IPS-18c (cell line): ENCODE measurements around the gene NTMT2.

Experiments used
- H3K4me3 ChIP-seq: 2 replicates; pipeline ENCODE4 v1.7.0; 2013; ENCODE audit warnings: low read depth, mild to moderate bottlenecking, low read length, moderate library complexity; ENCODE audit not compliant: insufficient read depth
- H3K9me3 ChIP-seq: one replicate; pipeline ENCODE4 v1.6.1; 2013; ENCODE audit warnings: mild to moderate bottlenecking, low read length, moderate library complexity; ENCODE audit not compliant: control insufficient read depth, insufficient read depth

The NTMT2 gene

GRCh38 chr1:170196490-170197236 is 50.9 kb downstream of the NTMT2 start:
- Histone ChIP-seq H3K4me3 (no peak overlapping the region), H3K9me3 (no peaks in the 10 kb centered on the region)

DNA sequence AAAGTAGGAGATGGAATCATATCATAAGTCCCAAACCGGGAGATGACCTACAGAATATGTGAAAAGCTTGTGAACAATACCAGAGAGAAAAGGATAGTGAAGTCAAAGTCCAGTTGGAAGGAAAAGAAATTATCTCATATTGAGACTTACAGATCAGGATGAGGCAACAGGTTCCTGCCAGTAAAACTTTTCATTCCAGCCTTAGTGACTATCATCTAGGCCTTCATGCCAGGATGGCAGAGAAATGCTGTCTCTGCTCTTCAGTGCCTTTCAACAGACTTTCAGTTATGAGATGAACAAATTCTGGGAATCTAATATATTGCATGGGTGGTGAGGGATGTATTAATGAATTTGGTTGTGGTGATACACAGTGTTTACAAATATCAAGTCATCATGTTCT is 52.3 kb downstream of the NTMT2 start:
- Histone ChIP-seq H3K4me3 (no peak overlapping the region), H3K9me3 (no peaks in the 10 kb centered on the region)

DNA sequence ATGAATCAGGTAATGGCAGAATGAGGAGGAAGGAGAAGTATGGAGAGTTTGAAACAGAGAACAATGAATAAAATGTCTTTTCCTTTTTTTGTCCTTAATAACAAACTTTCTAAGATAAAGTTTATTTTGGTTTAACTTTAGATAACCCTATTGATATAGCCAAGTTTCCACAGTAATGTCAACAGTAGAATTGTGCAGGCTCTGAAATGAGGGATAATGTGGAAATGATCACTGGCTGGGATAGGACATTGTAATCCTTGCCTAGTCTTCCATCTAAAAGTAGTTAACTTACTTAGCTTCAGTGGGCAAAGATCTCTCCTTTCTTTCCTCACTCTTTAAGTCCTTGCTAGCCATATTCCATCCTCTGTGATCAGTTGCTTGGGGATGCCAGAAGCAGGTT is 52.8 kb downstream of the NTMT2 start:
- Histone ChIP-seq H3K4me3 (no peak overlapping the region), H3K9me3 (no peaks in the 10 kb centered on the region)

GRCh38 chr1:170200161-170200560 is 54.4 kb downstream of the NTMT2 start:
- no peaks in the 10 kb centered on the region for H3K9me3 ChIP-seq
- H3K4me3 ChIP-seq = no peak overlapping the region

DNA sequence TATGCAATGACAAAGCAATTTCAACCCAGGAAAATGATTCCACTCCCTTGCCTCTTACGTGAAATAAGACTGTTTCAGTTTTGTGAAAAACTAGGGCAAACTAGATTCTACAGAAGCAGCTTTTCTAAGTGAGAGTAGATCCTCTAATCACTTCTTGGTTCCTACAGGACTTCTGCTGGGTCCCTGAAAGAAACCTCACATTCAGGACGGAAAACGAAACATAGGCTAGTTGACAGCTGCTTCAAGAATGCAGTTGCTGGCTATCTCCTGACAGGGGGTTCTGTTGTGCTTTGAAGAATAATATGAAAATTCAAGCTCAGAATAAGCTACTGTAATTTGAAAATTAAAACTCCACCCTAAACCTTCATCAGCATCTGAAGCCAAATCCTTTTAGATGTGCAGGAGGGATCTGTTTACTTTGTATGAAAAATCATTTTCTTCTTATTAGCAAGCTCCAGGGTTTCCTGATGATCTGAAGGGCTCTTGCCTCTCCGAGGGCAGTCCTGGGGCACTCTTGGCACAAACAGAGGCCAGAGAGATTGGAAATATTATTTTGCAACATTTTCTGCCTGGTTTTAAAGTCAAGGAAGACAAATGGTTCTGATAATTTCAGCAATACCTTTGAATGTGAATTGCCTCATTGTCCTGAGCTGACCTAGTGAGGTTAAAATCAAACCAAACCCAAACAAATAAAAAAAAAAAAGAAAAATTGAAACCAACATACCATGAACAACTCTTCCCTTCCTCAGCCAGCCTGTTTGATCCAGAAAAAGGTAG is 55.0 kb downstream of the NTMT2 start:
- Histone ChIP-seq H3K4me3 (no peak overlapping the region), H3K9me3 (no peaks in the 10 kb centered on the region)

- Histone ChIP-seq H3K9me3 (peaks cover 3% of the 10 kb centered on the region), H3K4me3 (no peak overlapping the region)
Measured at GRCh38 chr1:170203693-170204092, 57.9 kb downstream of the NTMT2 start.

- Histone ChIP-seq H3K9me3 (peaks cover 3% of the 10 kb centered on the region), H3K4me3 (no peak overlapping the region)
Measured at GRCh38 chr1:170204121-170204520, 58.4 kb downstream of the NTMT2 start.

- peaks cover 3% of the 10 kb centered on the region for H3K9me3 ChIP-seq
- H3K4me3 ChIP-seq = no peak overlapping the region
Measured at GRCh38 chr1:170205301-170205700, 59.5 kb downstream of the NTMT2 start.

GRCh38 chr1:170209125-170209524 is 63.4 kb downstream of the NTMT2 start:
- peaks cover 3% of the 10 kb centered on the region for H3K9me3 ChIP-seq
- H3K4me3 ChIP-seq = no peak overlapping the region

GRCh38 chr1:170210142-170210541 is 64.4 kb downstream of the NTMT2 start:
- H3K4me3 ChIP-seq = no peak overlapping the region
- peaks cover 3% of the 10 kb centered on the region for H3K9me3 ChIP-seq

DNA sequence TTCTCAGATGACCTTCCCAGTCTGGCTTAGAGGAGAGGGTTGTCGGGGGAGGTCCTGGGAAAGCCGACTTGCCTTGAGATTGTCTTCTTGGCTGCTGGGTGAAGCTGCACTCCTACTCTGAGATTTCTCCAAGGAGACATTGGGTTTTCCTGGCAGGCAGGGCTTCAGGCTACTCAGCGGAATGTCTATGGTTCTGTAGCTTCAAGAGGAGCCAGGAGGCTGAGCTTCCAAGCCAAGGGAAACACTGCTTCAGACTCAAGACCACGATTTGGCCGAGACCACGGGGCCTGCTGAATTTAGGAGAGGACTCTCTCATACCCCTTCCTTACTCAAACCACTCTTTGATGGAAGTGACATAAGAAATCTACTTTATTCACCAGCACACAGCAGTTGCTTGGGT is 67.8 kb downstream of the NTMT2 start:
- H3K4me3 ChIP-seq = no peak overlapping the region
- no peaks in the 10 kb centered on the region for H3K9me3 ChIP-seq

DNA sequence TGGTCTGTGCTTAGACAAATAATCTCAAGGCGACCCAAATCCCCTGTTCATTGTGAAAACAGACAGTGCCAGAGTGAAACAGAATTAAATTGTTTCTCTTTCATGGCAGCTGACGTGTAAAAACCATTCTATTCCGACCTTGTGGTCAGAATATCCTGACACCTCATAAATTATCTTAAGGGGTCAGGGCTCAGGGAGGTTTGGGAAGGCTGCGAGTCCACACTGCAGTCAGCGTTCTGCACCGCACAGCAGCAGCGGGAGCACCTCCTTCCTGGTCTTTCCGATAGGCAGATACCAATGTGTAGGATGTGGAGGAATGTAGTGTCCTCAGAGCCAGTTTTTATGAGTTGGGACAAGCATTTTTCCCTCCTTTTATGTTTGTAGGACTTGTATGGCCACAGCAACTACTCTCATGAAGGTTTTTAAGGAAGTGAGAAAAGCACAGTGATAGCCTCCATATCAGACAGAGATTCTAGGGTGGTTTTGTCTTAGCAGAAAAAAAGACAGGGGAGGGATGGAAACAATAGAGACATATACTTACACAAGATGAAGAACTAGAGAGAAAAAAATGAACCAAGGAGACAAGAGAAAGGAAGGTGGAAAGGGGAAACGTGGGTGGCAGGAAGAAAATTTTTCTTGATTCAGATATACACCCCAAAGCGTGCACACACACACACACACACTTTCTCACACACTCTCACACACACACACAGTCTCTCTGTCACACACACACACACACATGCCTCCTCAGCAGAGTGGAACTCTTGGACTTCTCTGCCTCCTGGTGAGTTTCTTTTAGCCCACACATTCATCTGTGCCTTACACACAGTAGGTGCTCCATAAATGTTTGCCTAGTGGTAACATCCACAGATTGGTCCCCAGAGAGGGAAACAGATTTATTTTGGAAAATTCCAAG is 68.6 kb downstream of the NTMT2 start:
- Histone ChIP-seq H3K9me3 (no peaks in the 10 kb centered on the region), H3K4me3 (no peak overlapping the region)

DNA sequence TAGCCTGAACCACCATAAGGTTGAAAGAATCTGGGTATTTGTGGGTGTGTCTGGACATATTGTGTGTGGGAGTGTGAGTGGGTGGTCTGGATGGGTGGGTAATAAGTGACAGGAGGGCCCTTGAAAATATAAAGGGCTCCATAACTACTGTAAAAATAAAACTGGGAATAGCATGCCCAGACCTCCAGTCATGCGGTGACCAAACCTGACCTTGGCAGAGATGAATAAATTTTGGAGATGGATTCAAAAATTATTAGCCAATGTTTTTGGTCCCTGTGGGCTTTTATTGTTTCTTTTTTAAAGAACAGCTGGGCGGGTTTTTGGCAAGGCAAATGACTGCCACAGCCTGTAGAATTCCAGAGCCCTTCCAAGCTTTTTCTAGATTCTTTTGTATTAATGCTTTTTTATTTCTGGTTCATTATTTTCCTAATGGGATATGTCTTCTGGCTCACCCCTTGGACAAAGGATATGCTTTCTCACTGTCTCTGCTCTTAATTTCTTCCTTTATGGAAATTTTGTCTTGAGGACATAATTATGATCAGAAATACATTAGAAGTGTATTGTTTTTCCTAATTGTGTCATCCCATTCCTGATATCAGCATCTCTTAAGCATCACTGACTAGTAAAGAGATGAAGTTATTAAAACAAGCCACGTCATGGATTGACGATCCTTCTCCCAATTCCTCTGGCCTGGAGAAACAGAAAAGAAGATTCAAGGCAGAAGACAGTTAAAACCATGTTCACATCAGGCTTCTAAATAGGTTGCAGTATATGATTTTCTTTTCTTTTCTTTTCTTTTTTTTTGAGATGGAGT is 69.5 kb downstream of the NTMT2 start:
- Histone ChIP-seq H3K9me3 (no peaks in the 10 kb centered on the region), H3K4me3 (no peak overlapping the region)

- Histone ChIP-seq H3K4me3 (no peak overlapping the region), H3K9me3 (no peaks in the 10 kb centered on the region)
Measured at GRCh38 chr1:170217517-170218256, 71.9 kb downstream of the NTMT2 start.

- Histone ChIP-seq H3K9me3 (no peaks in the 10 kb centered on the region), H3K4me3 (no peak overlapping the region)
Measured at GRCh38 chr1:170218257-170218650, 72.5 kb downstream of the NTMT2 start.
